OCI-LY1 (cell line): ENCODE data around the gene MOCS3.

Source experiments
- H2AFZ ChIP-seq: fragments of 200-600 bp; sonication (generic), shearing (Covaris generic); 2 replicates; pipeline ENCODE4 v1.6.0; 2014; ENCODE audit warnings: antibody characterized with exemption, mild to moderate bottlenecking, low read length
- H3F3A ChIP-seq: fragments of 200-600 bp; sonication (generic), shearing (Covaris generic); 2 replicates; pipeline ENCODE4 v1.6.0; 2014; ENCODE audit warnings: mild to moderate bottlenecking, antibody characterized with exemption, low read length, moderate library complexity; ENCODE audit not compliant: insufficient read depth
- H3K27ac ChIP-seq: fragments of 200-600 bp; sonication (generic); 2 replicates; pipeline ENCODE4 v1.5.1; 2014; ENCODE audit warnings: low read length, mixed run types, mild to moderate bottlenecking, low read depth; ENCODE audit not compliant: poor library complexity, severe bottlenecking
- H3K27me3 ChIP-seq: fragments of 200-600 bp; sonication (generic); 2 replicates; pipeline ENCODE4 v1.6.0; 2014; ENCODE audit warnings: antibody characterized with exemption, mild to moderate bottlenecking, low read length, moderate library complexity; ENCODE audit not compliant: insufficient read depth
- H3K36me3 ChIP-seq: fragments of 200-600 bp; sonication (generic); 2 replicates; pipeline ENCODE4 v1.6.1; 2014; ENCODE audit warnings: mild to moderate bottlenecking, antibody characterized with exemption, low read length, moderate library complexity, mixed read lengths; ENCODE audit not compliant: insufficient read depth
- H3K4me1 ChIP-seq: fragments of 200-600 bp; sonication (generic); 2 replicates; pipeline ENCODE4 v1.5.1; 2014; ENCODE audit warnings: mild to moderate bottlenecking, low read length, moderate library complexity; ENCODE audit not compliant: insufficient read depth, severe bottlenecking
- H3K4me2 ChIP-seq: fragments of 200-600 bp; sonication (generic), shearing (Covaris generic); 2 replicates; pipeline ENCODE4 v1.6.1; 2014; ENCODE audit warnings: low read length
- H3K4me3 ChIP-seq: fragments of 200-600 bp; sonication (generic); 2 replicates; pipeline ENCODE4 v1.5.1; 2014; ENCODE audit warnings: low read length, low read depth, mild to moderate bottlenecking, mixed read lengths; ENCODE audit not compliant: poor library complexity, severe bottlenecking
- H3K79me2 ChIP-seq: fragments of 200-600 bp; shearing (Covaris generic); 2 replicates; pipeline ENCODE4 v1.6.1; 2016; ENCODE audit warnings: mixed run types, low read length, mixed read lengths; ENCODE audit not compliant: insufficient read depth
- H3K9ac ChIP-seq: fragments of 200-600 bp; sonication (generic), shearing (Covaris generic); 2 replicates; pipeline ENCODE4 v1.6.1; 2014; ENCODE audit warnings: mild to moderate bottlenecking, low read length, mixed read lengths
- H3K9me2 ChIP-seq: fragments of 200-600 bp; sonication (generic), shearing (Covaris generic); 2 replicates; pipeline ENCODE4 v1.6.1; 2014; ENCODE audit warnings: low read depth, mild to moderate bottlenecking, low read length, mixed read lengths
- H3K9me3 ChIP-seq: fragments of 200-600 bp; shearing (Covaris generic); 2 replicates; pipeline ENCODE4 v1.6.1; 2014; ENCODE audit warnings: low read length, mixed read lengths
- H4K20me1 ChIP-seq: fragments of 200-600 bp; sonication (generic), shearing (Covaris generic); 2 replicates; pipeline ENCODE4 v1.6.0; 2016; ENCODE audit warnings: mild to moderate bottlenecking, low read length; ENCODE audit not compliant: insufficient read depth
- CTCF ChIP-seq: fragments of 200-600 bp; sonication (generic), shearing (Covaris generic); IDR thresholded peaks from 2 replicates; pipeline ENCODE4 v1.5.1; 2017; ENCODE audit warnings: mild to moderate bottlenecking, antibody characterized with exemption, low read length, moderate library complexity, mixed read lengths
- EZH2 ChIP-seq: fragments of 200-600 bp; sonication (generic), shearing (Covaris generic); IDR thresholded peaks from 2 replicates; pipeline ENCODE4 v1.8.0; 2017; ENCODE audit warnings: borderline replicate concordance, mixed run types, mild to moderate bottlenecking, antibody characterized with exemption, low read length, moderate library complexity, mixed read lengths

Gene MOCS3

DNA sequence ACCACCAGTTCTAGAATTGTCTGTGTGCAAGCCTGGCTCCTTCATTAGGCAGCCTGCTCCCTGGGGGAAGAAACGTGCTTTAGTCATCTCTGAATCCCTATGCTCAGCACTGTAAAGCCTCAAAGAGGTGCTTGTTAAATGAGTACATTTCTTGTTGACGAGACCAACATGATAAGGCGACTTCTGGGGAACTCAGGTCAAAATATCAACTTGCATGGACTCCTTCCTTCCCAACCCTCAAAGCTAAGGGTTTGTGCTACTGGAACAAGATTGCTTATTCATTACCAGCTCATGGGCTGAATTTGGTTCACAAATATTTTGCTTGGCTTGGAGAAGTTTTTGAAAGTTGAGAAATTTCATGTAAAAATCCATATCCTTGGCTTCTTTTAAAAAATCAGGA is 53.7 kb downstream of the MOCS3 start:
- no peak overlapping the region for H2AFZ ChIP-seq
- no peak overlapping the region for H3K4me2 ChIP-seq
- no peaks in the 10 kb centered on the region for H3K4me1 ChIP-seq
- TF ChIP-seq CTCF (no peak), EZH2 (no peak)
- H3K9me2 ChIP-seq, result no peaks in the 10 kb centered on the region
- H3K4me3 ChIP-seq, result no peak overlapping the region
- H3K79me2 ChIP-seq, result no peaks in the 10 kb centered on the region
- H3K27me3 ChIP-seq, result no peaks in the 10 kb centered on the region
- H3K9me3 ChIP-seq, result no peaks in the 10 kb centered on the region
- H3K36me3 ChIP-seq, result no peaks in the 10 kb centered on the region
- H4K20me1 ChIP-seq, result no peaks in the 10 kb centered on the region
- no peak overlapping the region for H3K9ac ChIP-seq
- no peaks in the 10 kb centered on the region for H3F3A ChIP-seq
- no peak overlapping the region for H3K27ac ChIP-seq
